GM23338 (cell line): ENCODE data around the gene TSTD2. TPM values are rescaled to one million over a fixed set of nuclear protein-coding genes. Genes with fewer than 3 reads are reported as not detected.
A peak's percentile ranks its signal among the peaks of the same experiment; 100 is the strongest.

Experiments used
- ATAC-seq: fragments of 200-7000 bp; cut with Tn5 transposase; 3 replicates; pipeline ENCODE4 v1.9.1; 2020
- DNase-seq: peaks from one replicate; pipeline ENCODE4 v3.0.0-alpha.2; 2015; ENCODE audit warnings: low spot score
- H2AFZ ChIP-seq: fragments of 200-600 bp; sonication (generic); 2 replicates; pipeline ENCODE4 v1.8.0; 2016; ENCODE audit warnings: antibody characterized with exemption, mild to moderate bottlenecking, moderate library complexity
- H3F3A ChIP-seq: fragments of 200-600 bp; sonication (generic); replicated peaks from 2 replicates; pipeline ENCODE4 v1.8.0; 2017; ENCODE audit warnings: antibody characterized with exemption, mixed run types, low read depth
- H3K27ac ChIP-seq: fragments of 200-600 bp; sonication (generic); 2 replicates; pipeline ENCODE4 v1.6.1; 2016; ENCODE audit warnings: low read depth
- H3K27me3 ChIP-seq: fragments of 200-600 bp; sonication (generic); 2 replicates; pipeline ENCODE4 v1.8.0; 2016; ENCODE audit warnings: mild to moderate bottlenecking, mixed run types, moderate library complexity; ENCODE audit not compliant: insufficient read depth
- H3K36me3 ChIP-seq: fragments of 200-600 bp; sonication (generic); 2 replicates; pipeline ENCODE4 v1.8.0; 2016; ENCODE audit warnings: mild to moderate bottlenecking; ENCODE audit not compliant: insufficient read depth
- H3K4me1 ChIP-seq: fragments of 200-600 bp; sonication (generic); 2 replicates; pipeline ENCODE4 v1.8.0; 2016; ENCODE audit warnings: mild to moderate bottlenecking, moderate library complexity; ENCODE audit not compliant: insufficient read depth
- H3K4me2 ChIP-seq: fragments of 200-600 bp; sonication (generic); 2 replicates; pipeline ENCODE4 v1.7.1; 2017; ENCODE audit warnings: mixed run types
- H3K4me3 ChIP-seq: fragments of 200-600 bp; sonication (generic); 2 replicates; pipeline ENCODE4 v1.6.1; 2016; ENCODE audit warnings: mixed run types
- H3K79me2 ChIP-seq: fragments of 200-600 bp; sonication (generic); replicated peaks from 2 replicates; pipeline ENCODE4 v1.8.0; 2017; ENCODE audit warnings: mild to moderate bottlenecking; ENCODE audit not compliant: insufficient read depth
- H3K9me2 ChIP-seq: fragments of 200-600 bp; sonication (generic); 2 replicates; pipeline ENCODE4 v1.8.0; 2017; ENCODE audit not compliant: insufficient read depth
- H4K20me1 ChIP-seq: fragments of 200-600 bp; sonication (generic); replicated peaks from 2 replicates; pipeline ENCODE4 v1.8.0; 2017; ENCODE audit warnings: mild to moderate bottlenecking; ENCODE audit not compliant: insufficient read depth
- H3K27ac Mint-ChIP-seq: 2 replicates; pipeline ENCODE4 v1.8.0; 2020; ENCODE audit warnings: inconsistent platforms, mild to moderate bottlenecking, moderate library complexity, mixed read lengths
- H3K27me3 Mint-ChIP-seq: 3 replicates; pipeline ENCODE4 v1.8.0; 2022; ENCODE audit warnings: low read depth, mild to moderate bottlenecking, moderate library complexity, mixed read lengths, inconsistent platforms; ENCODE audit not compliant: insufficient read depth, poor library complexity
- H3K36me3 Mint-ChIP-seq: 3 replicates; pipeline ENCODE4 v1.8.0; 2021; ENCODE audit warnings: low read depth, mild to moderate bottlenecking, inconsistent platforms, moderate library complexity, mixed read lengths
- H3K4me1 Mint-ChIP-seq: 3 replicates; pipeline ENCODE4 v1.8.0; 2020; ENCODE audit warnings: mild to moderate bottlenecking, inconsistent platforms, mixed read lengths
- H3K4me3 Mint-ChIP-seq: 3 replicates; pipeline ENCODE4 v1.8.0; 2021; ENCODE audit warnings: moderate library complexity, mild to moderate bottlenecking, inconsistent platforms, mixed read lengths
- H3K9me3 Mint-ChIP-seq: 3 replicates; pipeline ENCODE4 v1.8.0; 2020; ENCODE audit warnings: moderate library complexity, mild to moderate bottlenecking, inconsistent platforms, mixed read lengths
- CREB1 ChIP-seq: fragments of 250-450 bp; sonication (Bioruptor Pico); IDR thresholded peaks from 2 replicates; pipeline ENCODE4 v1.5.0; 2020; ENCODE audit warnings: low read depth, mild to moderate bottlenecking, moderate library complexity
- CTCF ChIP-seq, 2 experiments: fragments of 200-600 bp in 1 of 2; sonication (generic) in 1 of 2; conservative IDR thresholded peaks; 2 replicates each; pipeline versions ENCODE4 v1.5.1 to v1.6.1; 2016 to 2017; ENCODE audit warnings: antibody characterized with exemption in 2 of 2, low read depth in 2 of 2, mild to moderate bottlenecking in 2 of 2, moderate library complexity in 1 of 2
- ETS1 ChIP-seq: IDR thresholded peaks from 2 replicates; pipeline ENCODE4 v1.6.1; 2016; ENCODE audit warnings: antibody characterized with exemption
- EZH2 ChIP-seq: fragments of 200-600 bp; sonication (generic); IDR thresholded peaks from one replicate; pipeline ENCODE4 v1.8.0; 2017; ENCODE audit warnings: antibody characterized with exemption, mild to moderate bottlenecking, low read depth; ENCODE audit not compliant: unreplicated experiment
- EZH2phosphoT487 ChIP-seq: fragments of 200-600 bp; sonication (generic); IDR thresholded peaks from one replicate; pipeline ENCODE4 v1.8.1; 2018; ENCODE audit warnings: antibody characterized with exemption; ENCODE audit not compliant: unreplicated experiment
- NANOG ChIP-seq: IDR thresholded peaks from 2 replicates; pipeline ENCODE4 v1.6.1; 2016; ENCODE audit warnings: antibody characterized with exemption, borderline replicate concordance
- POLR2AphosphoS5 ChIP-seq: IDR thresholded peaks from 2 replicates; pipeline ENCODE4 v1.6.1; 2016; ENCODE audit warnings: antibody characterized with exemption, low read depth
- REST ChIP-seq: IDR thresholded peaks from one replicate; pipeline ENCODE4 v1.6.1; 2018; ENCODE audit warnings: antibody characterized with exemption; ENCODE audit not compliant: unreplicated experiment
- ZNF331 ChIP-seq: fragments of 250-450 bp; sonication (Bioruptor Pico); IDR thresholded peaks from 2 replicates; pipeline ENCODE4 v1.5.0; 2020; ENCODE audit warnings: low read depth, mild to moderate bottlenecking, moderate library complexity
- long read RNA-seq: library from polyadenylated mRNA; unstranded; transcript quantifications from one replicate; pipeline ENCODE4 v2.0.0, GENCODE V29; 2020; ENCODE audit not compliant: unreplicated experiment
- polyA plus RNA-seq: library from polyadenylated mRNA; unstranded; fragments of >200 nt; fragmentation: Nextera tagmentation; extraction: Ambion mirVana; gene quantifications from 2 replicates; pipeline ENCODE4 v1.2.1, GENCODE V29; 2016
- total RNA-seq: library from RNA; depleted of rRNA; stranded (reverse); fragments of >200 nt; shearing (Covaris generic); gene quantifications from 2 replicates; pipeline ENCODE4 v1.2.3, GENCODE V29; 2014; rRNA removed

Gene TSTD2
- 20.2 and 21.8 TPM in 2 replicates for total RNA-seq
- 8.5 and 10.2 TPM in 2 replicates for polyA plus RNA-seq
- long read RNA-seq, full-length matches to known transcripts, result 5 of 12 reads
- long read RNA-seq, partial matches to known transcripts, result 4 of 12 reads
- long read RNA-seq, other reads (novel, unspliced or antisense), result 3 of 12 reads

- Mint-ChIP-seq H3K4me1 (peaks cover 46% of the 10 kb centered on the region), H3K27me3 (peaks cover 7% of the 10 kb centered on the region), H3K4me3 (peak within 1 kb of the TSS; percentile 91), H3K9me3 (no peaks in the 10 kb centered on the region), H3K36me3 (peaks cover 3% of the 10 kb centered on the region; the same call in 1 of the 3 replicates), H3K27ac (peak within 1 kb of the TSS; percentile 99)
- H3K36me3 ChIP-seq, result no peaks in the 10 kb centered on the region
- peaks cover 25% of the 10 kb centered on the region for H3K4me1 ChIP-seq
- H3K27ac ChIP-seq, result peak within 1 kb of the TSS; percentile 95
- peaks cover 38% of the 10 kb centered on the region for H4K20me1 ChIP-seq
- TF ChIP-seq REST, result peak; percentile 22
- no peak for TF ChIP-seq EZH2phosphoT487
- no peak for TF ChIP-seq ZNF331 (CRISPR knock-in tag)
- no peak for TF ChIP-seq NANOG
- TF ChIP-seq CREB1 (CRISPR knock-in tag), result peak; percentile 98
- peak; percentile 80 for TF ChIP-seq POLR2AphosphoS5
- TF ChIP-seq CTCF (conservative IDR thresholded peaks at IDR 0.05; ENCODE audit: low read depth in 2 of 2), result no peak
- no peak for TF ChIP-seq EZH2
- peak; percentile 80 for TF ChIP-seq ETS1
- peak; percentile 98 for DNase-seq
- H3K4me2 ChIP-seq, result peak within 1 kb of the TSS; percentile 89
- ATAC-seq, result peak; percentile 88
- H3K79me2 ChIP-seq, result peaks cover 80% of the 10 kb centered on the region
- H2AFZ ChIP-seq, result peak within 1 kb of the TSS; percentile 60; the same call in 1 of the 2 replicates
- no peaks in the 10 kb centered on the region for H3K9me2 ChIP-seq
- no peaks in the 10 kb centered on the region for H3K27me3 ChIP-seq
- peak within 1 kb of the TSS; percentile 91 for H3K4me3 ChIP-seq
- H3F3A ChIP-seq, result peaks cover 3% of the 10 kb centered on the region; the same call in 1 of the 2 replicates
Observed at GRCh38 chr9:97632985-97633858, at the start of gene TSTD2, which contains the start of gene NCBP1. TSTD2 (minus strand) TSS chr9:97633368; CDS start chr9:97627562, 5,806 bp downstream. NCBP1 (plus strand) TSS chr9:97633821; CDS start chr9:97633882, 61 bp downstream.
